GM23248 (cell line): Measurements from ENCODE around the gene C1QTNF6.

Source experiments
- EZH2 ChIP-seq: fragments of 200-600 bp; sonication (generic); IDR thresholded peaks from 2 replicates; pipeline ENCODE4 v1.6.1; 2018; ENCODE audit warnings: antibody characterized with exemption, mild to moderate bottlenecking; ENCODE audit not compliant: insufficient read depth, poor library complexity, severe bottlenecking
- EZH2phosphoT487 ChIP-seq: fragments of 200-600 bp; sonication (generic); IDR thresholded peaks from 2 replicates; pipeline ENCODE4 v1.6.1; 2018; ENCODE audit warnings: antibody characterized with exemption, moderate library complexity, mild to moderate bottlenecking, low read depth; ENCODE audit not compliant: insufficient read depth

- no peak for TF ChIP-seq EZH2
- TF ChIP-seq EZH2phosphoT487, result no peak
Observed at GRCh38 chr22:37230673-37231405, 42.8 kb upstream of the C1QTNF6 start.
